HG03095 (cell line): ENCODE measurements around the gene ABCG8.

Experiments
- ATAC-seq: cut with Tn5 transposase; IDR thresholded peaks from one replicate; pipeline ENCODE4 v1.9.1; 2021; ENCODE audit warnings: moderate library complexity; ENCODE audit not compliant: unreplicated experiment

Gene ABCG8

DNA sequence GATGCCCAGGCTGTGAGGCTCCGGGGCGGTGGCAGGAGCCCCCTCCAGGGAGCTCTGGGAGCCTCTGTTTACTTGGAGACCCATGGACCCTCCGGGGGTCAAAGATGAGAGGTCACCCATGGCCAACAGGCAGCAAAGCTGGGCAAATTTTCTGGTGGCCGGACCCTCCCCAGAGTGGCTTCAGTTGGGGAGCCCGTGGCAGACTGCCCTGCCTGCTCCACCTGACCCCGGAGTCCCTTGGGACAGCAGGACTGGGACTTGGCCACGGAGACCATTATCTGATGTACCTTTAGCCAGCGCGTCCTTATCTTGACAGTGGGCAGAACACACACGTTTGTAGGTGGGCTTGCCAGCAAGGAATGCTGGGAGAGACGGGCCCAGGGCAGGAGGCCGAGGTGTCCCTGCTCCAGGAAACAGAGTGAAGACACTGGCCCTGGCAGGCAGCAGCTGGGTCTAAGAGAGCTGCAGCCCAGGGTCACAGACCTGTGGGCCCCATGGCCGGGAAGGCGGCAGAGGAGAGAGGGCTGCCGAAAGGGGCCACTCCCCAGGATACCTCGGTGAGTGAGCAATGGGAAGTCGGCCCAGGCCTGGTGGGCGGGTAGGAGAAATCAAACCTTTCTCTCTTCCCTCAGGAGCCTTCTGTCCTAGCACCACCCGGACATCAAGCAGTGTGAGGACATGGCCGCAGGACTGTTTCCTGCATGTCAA, at the start of gene ABCG8, which contains the start of gene ABCG5:
Gene ABCG8 (plus strand): TSS at position 412 of the 708 bp plus-strand sequence. CDS start 83 bp downstream, at position 495.
Gene ABCG5 (minus strand): TSS at position 280 of the 708 bp plus-strand sequence. CDS start 160 bp downstream, at position 120.
- ATAC-seq = no peak

GRCh38 chr2:43790147-43790546, 48.6 kb upstream of the ABCG8 start:
- ATAC-seq = no peak

DNA sequence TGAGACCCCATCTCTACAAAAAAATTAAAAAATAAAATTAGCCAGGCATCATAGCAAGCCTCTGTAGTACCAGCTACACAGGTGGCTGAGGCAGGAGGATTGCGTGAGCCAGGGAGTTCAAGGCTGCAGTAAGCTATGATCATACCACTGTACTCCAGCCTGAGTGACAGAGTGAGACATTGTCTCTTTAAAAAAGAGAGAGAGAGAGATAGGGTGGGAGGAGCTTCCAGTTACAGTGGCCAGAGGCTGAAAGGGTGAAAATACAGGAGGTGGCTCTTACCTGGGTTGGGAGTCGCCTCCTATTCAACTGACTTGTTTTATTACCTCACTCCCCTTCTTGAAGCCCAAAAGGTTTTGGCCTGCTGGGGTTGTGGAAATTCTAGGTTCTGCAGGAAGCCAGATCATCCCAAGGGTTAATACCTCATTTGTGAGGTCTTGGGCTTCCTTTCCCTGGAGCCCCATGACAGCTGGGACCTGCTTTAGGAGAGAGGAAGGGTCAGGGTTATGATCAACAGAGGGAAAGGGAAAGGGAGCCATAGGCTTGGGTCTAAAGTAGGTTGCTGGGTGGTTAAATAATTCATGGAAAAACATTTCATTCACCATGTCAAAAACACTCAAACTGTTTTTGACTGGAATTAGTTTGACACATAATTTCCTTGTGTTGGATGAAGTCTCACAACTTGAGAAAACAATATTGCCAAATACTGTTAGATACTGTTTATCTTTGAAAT, 47.6 kb upstream of the ABCG8 start:
- ATAC-seq = no peak

DNA sequence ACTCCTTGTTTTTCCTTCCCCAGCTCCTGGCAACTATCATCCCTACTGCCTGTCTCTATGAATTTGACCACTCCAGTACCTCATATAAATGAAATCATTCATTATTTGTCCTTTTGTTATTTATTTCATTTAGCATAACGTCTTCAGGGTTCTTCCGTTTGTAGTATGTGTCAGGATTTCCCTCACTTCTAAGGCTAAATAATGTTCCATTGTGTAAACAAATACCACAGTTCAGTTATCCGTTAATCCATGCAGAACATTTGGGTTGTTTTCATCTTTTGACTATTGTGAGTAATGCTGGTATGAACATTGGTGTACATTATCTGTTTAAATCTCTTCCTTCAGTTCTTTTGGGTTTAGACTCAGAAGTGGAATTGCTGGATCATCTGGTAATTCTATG, 46.1 kb upstream of the ABCG8 start:
- no peak for ATAC-seq

- ATAC-seq = no peak
Measured at GRCh38 chr2:43794956-43795355, 43.8 kb upstream of the ABCG8 start.

DNA sequence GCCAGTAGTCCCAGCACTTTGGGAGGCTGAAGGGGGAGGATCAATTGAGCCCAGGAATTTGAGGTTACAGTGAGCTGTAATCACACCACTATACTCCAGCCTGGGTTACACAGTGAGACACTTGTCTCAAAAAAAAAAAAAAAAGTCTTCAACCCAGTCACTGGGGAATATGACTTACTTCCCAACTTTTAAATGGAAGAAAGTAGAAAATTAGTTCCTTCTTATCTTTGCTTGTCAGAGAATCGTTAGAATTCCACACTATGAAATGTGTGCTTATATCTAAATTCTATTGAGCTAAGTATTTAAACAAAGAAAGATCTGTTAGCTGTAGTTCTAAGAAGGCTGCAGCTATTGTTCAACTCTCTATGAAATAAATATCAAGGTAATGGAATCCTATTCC, 42.6 kb upstream of the ABCG8 start:
- ATAC-seq = no peak

- ATAC-seq = no peak
Measured at GRCh38 chr2:43798300-43798699, 40.5 kb upstream of the ABCG8 start.

GRCh38 chr2:43800894-43801293, 37.9 kb upstream of the ABCG8 start:
- ATAC-seq = no peak

DNA sequence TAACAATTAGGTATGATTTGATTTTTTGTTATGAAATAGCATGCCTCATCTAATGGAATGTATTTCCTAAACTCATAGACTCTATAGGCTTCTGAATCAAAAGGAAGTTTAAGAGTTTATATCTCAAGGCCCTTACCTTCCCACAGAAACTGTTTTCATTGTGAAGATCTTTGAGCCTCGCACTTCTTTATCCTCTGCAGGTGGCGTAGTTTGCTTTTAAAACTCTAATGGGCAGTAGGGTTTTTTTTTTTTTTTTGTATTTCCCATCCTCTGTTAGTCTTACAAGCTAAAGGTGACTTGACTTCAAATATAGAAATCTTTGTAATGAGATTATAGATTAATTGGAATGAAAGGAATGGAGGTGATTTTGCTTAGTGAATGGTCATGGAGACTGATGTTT, 36.6 kb upstream of the ABCG8 start:
- ATAC-seq = no peak

DNA sequence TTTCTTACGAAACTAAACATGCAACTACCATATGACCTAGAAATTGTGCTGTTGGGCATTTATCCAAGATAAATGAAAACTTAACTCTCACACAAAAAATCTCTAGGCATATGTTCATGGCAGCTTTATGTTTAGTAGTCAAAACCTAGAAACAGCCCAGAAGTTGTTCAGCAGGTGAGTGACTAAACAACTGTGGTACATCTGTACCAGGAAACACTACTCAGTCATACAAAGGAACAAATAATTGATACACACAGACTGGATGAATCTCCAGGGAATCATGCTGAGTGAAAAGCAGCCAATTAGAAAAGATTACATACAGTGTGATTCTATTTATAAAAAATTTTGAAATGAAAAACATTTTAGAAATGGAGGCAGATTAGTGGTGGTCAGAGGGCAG, 35.7 kb upstream of the ABCG8 start:
- no peak for ATAC-seq

GRCh38 chr2:43806719-43807031, 32.1 kb upstream of the ABCG8 start:
- no peak for ATAC-seq

GRCh38 chr2:43810452-43810851, 28.3 kb upstream of the ABCG8 start:
- ATAC-seq = no peak

DNA sequence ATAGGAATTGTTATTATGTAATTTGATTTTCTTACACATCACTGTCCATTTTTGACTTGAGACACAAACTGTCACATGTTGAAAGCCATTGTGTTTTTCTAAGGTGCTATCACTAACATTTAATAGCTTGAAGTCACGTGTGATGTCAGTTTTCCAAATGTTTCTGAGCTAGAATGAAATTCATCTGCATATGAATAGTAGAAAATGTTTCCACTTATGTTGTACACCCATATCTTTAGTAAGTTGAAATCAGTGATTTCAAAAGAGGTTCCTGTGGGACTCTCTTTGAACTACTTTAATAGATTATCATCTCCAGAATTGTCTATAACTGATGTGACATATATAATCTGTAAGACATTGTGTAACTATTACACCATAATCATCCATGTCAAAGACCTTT, 27.9 kb upstream of the ABCG8 start:
- ATAC-seq = no peak

GRCh38 chr2:43812006-43812405, 26.8 kb upstream of the ABCG8 start:
- no peak for ATAC-seq

- no peak for ATAC-seq
Measured at GRCh38 chr2:43812947-43813346, 25.8 kb upstream of the ABCG8 start.

- ATAC-seq = no peak
Measured at GRCh38 chr2:43814711-43815110, 24.1 kb upstream of the ABCG8 start.

- no peak for ATAC-seq
Measured at GRCh38 chr2:43818761-43819160, 20.0 kb upstream of the ABCG8 start.

- ATAC-seq = no peak
Measured at GRCh38 chr2:43819491-43820163, 19.1 kb upstream of the ABCG8 start.

DNA sequence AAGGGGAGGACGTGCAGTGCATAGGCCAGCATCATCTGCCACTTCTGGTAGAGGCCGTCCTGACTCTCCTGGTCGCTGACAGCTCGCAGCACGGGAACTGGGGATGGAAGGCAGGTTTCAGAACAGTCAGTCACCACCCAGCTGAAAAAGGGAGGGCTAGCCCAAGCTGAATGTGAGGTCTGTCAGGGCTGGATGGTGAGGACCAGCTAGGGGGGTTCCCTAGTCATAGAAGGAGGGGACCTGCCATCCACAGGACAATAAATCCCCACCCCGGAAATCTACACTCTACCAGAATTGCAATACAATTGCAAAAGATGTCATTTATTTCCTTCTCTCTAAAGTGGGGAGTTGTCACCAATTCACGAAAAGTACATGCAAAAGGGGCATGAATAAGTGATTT, 15.9 kb upstream of the ABCG8 start:
- ATAC-seq = no peak

DNA sequence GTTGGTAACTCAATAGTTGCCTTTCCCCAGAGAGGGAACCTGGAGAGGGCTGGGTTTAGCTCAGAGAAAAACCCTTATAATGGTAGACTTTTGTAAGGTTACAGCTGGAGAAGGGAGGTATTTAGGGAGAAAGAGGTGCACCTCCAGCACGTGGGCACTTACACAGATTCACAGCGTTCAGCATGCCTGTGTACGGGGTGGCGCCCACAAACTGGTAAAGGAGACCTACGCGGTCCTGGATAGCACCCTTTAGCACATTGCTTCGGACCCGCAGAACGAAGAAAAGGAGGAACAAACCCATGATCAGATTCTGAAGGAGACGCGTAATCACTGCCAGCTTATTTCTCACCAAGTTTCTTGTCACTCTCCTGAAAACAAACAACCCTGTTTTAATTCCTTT, 15.0 kb upstream of the ABCG8 start:
- no peak for ATAC-seq

GRCh38 chr2:43824512-43824911, 14.3 kb upstream of the ABCG8 start:
- no peak for ATAC-seq

DNA sequence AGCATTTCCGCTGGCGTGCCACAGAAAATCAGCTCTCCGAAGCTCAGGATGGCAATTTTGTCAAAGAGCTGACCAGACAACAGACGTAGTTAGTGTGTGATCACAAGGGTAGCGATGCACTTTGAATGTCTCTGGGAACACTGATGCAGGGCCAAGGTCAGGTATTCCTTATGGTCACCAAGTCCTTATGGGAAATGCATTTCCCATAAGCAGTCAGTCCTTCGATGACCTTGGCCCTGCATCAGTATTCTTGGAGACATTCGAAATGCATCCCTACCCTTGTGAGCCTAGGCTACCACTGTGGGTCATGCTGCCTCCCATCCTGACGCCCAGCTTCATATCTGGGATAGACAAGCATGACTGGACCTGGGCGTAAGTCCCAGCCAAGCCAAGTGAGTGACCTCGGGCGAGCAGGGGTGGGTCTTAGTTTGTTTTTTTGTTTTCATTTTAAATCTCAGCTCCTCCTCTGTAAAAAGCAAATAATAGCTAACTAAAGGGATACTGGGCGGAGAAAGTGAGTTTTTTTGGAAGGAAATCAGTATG, 13.7 kb upstream of the ABCG8 start:
- ATAC-seq = no peak
